Esophagus muscularis mucosa (tissue), 4 donors: ENCODE measurements around the gene OTOP3. TPM values are rescaled to one million over a fixed set of nuclear protein-coding genes. Genes with fewer than 3 reads are reported as not detected.

Source experiments
- DNase-seq: peaks from one replicate; pipeline ENCODE4 v3.0.0-alpha.2; 2017; ENCODE audit errors: extremely low spot score
- H3K27ac ChIP-seq, 4 donors: fragments of 200-600 bp; sonication (generic); replicated peaks in 1 of 4; 1 replicate in 3 of 4; 2 replicates in 1 of 4; pipeline ENCODE4 v1.5.1; 2016 to 2019; ENCODE audit warnings: mild to moderate bottlenecking in 1 of 4
- H3K27me3 ChIP-seq, 4 donors: fragments of 200-600 bp; sonication (generic); one replicate each; pipeline versions ENCODE4 v1.5.1 to v1.6.0; 2016 to 2019
- H3K36me3 ChIP-seq, 4 donors: fragments of 200-600 bp; sonication (generic); one replicate each; pipeline ENCODE4 v1.5.1; 2016 to 2019
- H3K4me1 ChIP-seq, 4 donors: fragments of 200-600 bp; sonication (generic); one replicate each; pipeline ENCODE4 v1.5.1; 2016 to 2019
- H3K4me3 ChIP-seq, 4 donors: fragments of 200-600 bp; sonication (generic); 1 replicate in 2 of 4; 2 replicates in 2 of 4; pipeline ENCODE4 v1.5.1; 2016 to 2019; ENCODE audit warnings: mild to moderate bottlenecking in 4 of 4, moderate library complexity in 1 of 4
- H3K9me3 ChIP-seq, 4 donors: fragments of 200-600 bp; sonication (generic); 1 replicate in 3 of 4; 2 replicates in 1 of 4; pipeline ENCODE4 v1.5.1; 2016 to 2019
- EP300 ChIP-seq: sonication (generic); formaldehyde crosslinking; IDR thresholded peaks from one replicate; pipeline ENCODE4 v1.6.1; 2017; ENCODE audit warnings: antibody characterized with exemption
- POLR2A ChIP-seq: fragments of 450-650 bp; IDR thresholded peaks from one replicate; pipeline ENCODE4 v1.6.1; 2017; ENCODE audit warnings: antibody characterized with exemption, moderate library complexity, mild to moderate bottlenecking, low read depth
- POLR2AphosphoS5 ChIP-seq, 2 donors: sonication (generic); formaldehyde crosslinking; IDR thresholded peaks; one replicate each; pipeline ENCODE4 v1.6.1; 2017; ENCODE audit warnings: antibody characterized with exemption in 2 of 2
- WGBS: methylation state at CpG from one replicate; pipeline ENCODE4 v1.1.5; 2018; 5-methylcytosine and 5-hydroxymethylcytosine counted together
- intact Hi-C: fragments of 100-400 bp; cut with DNase I; formaldehyde crosslinking; loops from one replicate; pipeline ENCODE4 v1.15.1; 2023
- total RNA-seq, 4 donors: library from RNA; depleted of rRNA; stranded (reverse); fragments of >200 nt; gene quantifications; one replicate each; pipeline versions ENCODE4 v1.1.0 to v1.2.1, GENCODE V29; 2016
- TF ChIP-seq, protein P1 (sequence below), 3 experiments: fragments of 200-600 bp in 2 of 3; fragments of 450-650 bp in 1 of 3; sonication (generic) in 2 of 3; IDR thresholded peaks; one replicate each; pipeline ENCODE4 v1.5.1; 2017 to 2019; ENCODE audit warnings: antibody characterized with exemption in 3 of 3, mild to moderate bottlenecking in 2 of 3, moderate library complexity in 1 of 3

The OTOP3 gene
- total RNA-seq, 4 donors from 2014 or later: not detected

- TF ChIP-seq EP300 (no peak), POLR2A (no peak), POLR2AphosphoS5 (IDR thresholded peaks at IDR 0.05) (no peak)
- TF ChIP-seq, protein P1, sequence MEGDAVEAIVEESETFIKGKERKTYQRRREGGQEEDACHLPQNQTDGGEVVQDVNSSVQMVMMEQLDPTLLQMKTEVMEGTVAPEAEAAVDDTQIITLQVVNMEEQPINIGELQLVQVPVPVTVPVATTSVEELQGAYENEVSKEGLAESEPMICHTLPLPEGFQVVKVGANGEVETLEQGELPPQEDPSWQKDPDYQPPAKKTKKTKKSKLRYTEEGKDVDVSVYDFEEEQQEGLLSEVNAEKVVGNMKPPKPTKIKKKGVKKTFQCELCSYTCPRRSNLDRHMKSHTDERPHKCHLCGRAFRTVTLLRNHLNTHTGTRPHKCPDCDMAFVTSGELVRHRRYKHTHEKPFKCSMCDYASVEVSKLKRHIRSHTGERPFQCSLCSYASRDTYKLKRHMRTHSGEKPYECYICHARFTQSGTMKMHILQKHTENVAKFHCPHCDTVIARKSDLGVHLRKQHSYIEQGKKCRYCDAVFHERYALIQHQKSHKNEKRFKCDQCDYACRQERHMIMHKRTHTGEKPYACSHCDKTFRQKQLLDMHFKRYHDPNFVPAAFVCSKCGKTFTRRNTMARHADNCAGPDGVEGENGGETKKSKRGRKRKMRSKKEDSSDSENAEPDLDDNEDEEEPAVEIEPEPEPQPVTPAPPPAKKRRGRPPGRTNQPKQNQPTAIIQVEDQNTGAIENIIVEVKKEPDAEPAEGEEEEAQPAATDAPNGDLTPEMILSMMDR (IDR thresholded peaks at IDR 0.05): no peak
- Histone ChIP-seq H3K27ac (no peak overlapping the region), H3K4me3 (no peak overlapping the region), H3K36me3 (no peaks in the 10 kb centered on the region), H3K9me3 (no peaks in the 10 kb centered on the region), H3K27me3 (peaks cover 6 to 81% (median 34%) of the 10 kb centered on the region in 4 donors), H3K4me1 (peaks cover 0 to 14% (median 12%) of the 10 kb centered on the region in 4 donors)
- intact Hi-C loops: no loop called here
- WGBS: 55% methylated on average over 8 of the region's 8 CpGs
- DNase-seq: no peak
Observed at GRCh38 chr17:74939534-74939933, 3.8 kb downstream of the OTOP3 start.

- Histone ChIP-seq H3K4me1 (peaks cover 0 to 3% (median 3%) of the 10 kb centered on the region in 4 donors), H3K27me3 (peaks cover 0 to 70% (median 20%) of the 10 kb centered on the region in 4 donors), H3K27ac (no peak overlapping the region), H3K9me3 (no peaks in the 10 kb centered on the region), H3K36me3 (no peaks in the 10 kb centered on the region), H3K4me3 (no peak overlapping the region)
- intact Hi-C loops: no loop called here
- DNase-seq: no peak
- 83% methylated on average over 16 of the region's 21 CpGs for WGBS
- TF ChIP-seq POLR2A: no peak
- no peak for TF ChIP-seq EP300
- no peak for TF ChIP-seq POLR2AphosphoS5 (IDR thresholded peaks at IDR 0.05)
- TF ChIP-seq, protein P1 (IDR thresholded peaks at IDR 0.05): no peak
Observed at GRCh38 chr17:74941128-74941725, 5.5 kb downstream of the OTOP3 start.

DNA sequence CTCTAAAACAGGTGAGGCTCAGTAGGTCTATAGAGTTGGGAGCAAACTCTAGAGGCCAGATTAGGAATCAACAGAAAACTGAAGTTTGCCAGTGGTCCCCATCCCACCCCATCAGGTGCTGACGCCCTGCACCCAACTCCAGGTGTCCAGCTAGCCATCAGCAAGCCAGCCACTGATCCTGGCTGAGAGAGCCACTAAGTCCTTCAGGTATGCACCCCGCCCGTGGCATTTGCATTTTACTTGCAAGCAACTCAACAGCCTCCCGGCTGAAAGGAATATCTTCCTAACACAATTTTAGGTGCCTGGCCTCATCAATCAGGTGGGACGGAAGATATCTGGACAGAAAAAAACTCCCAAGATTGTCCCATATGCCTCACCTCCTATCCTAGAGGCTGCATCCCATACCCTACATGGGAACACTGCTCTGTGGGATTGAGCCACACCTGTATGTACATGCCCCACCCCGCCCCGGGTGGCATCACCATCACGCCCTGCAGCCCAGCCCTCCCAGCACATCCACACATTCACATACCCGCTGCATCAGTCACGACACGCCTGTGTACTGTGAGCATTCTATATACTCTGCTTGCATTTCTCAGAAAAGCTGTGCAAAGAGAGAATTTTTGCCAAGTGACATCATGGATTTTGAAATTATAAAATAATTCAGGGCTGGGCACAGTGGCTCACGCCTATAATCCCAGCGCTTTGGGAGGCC is 8.3 kb downstream of the OTOP3 start:
- no peaks in the 10 kb centered on the region for H3K4me1 ChIP-seq
- DNase-seq: no peak
- H3K36me3 ChIP-seq: no peaks in the 10 kb centered on the region
- TF ChIP-seq EP300 (no peak), POLR2AphosphoS5 (IDR thresholded peaks at IDR 0.05) (no peak), POLR2A (no peak)
- WGBS: 75% methylated on average over 11 of the region's 13 CpGs
- H3K9me3 ChIP-seq: no peaks in the 10 kb centered on the region
- no peak overlapping the region for H3K4me3 ChIP-seq
- no peak overlapping the region for H3K27ac ChIP-seq
- intact Hi-C loops: no loop called here
- H3K27me3 ChIP-seq: peaks cover 0 to 68% (median 6%) of the 10 kb centered on the region in 4 donors

DNA sequence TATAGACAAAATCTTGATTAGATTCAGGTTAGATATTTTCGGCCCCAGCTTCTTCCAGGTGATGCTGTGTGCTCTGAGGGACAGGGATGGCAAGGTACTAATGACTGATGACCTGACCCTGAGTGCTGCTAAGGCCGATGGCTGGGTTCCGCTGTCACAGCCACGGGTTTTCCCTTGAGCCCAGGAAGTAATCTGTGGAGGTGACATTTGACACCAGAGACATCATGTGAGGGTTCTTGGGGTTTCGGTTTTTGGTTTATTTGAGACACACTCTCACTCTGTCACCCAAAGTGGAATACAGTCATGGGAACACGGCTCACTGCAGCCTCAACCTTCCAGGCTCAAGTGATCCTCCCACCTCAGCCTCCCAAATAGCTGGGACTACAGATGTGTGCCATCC is 9.8 kb downstream of the OTOP3 start:
- H3K27me3 ChIP-seq: peaks cover 0 to 78% (median 6%) of the 10 kb centered on the region in 4 donors
- DNase-seq: no peak
- TF ChIP-seq POLR2A (no peak), EP300 (no peak), POLR2AphosphoS5 (IDR thresholded peaks at IDR 0.05) (no peak)
- TF ChIP-seq, protein P1 (IDR thresholded peaks at IDR 0.05): no peak
- H3K9me3 ChIP-seq: no peaks in the 10 kb centered on the region
- H3K4me3 ChIP-seq: no peak overlapping the region
- no peaks in the 10 kb centered on the region for H3K4me1 ChIP-seq
- no peaks in the 10 kb centered on the region for H3K36me3 ChIP-seq
- 43% methylated on average over 2 of the region's 6 CpGs for WGBS
- intact Hi-C loops: no loop called here
- H3K27ac ChIP-seq: no peak overlapping the region

GRCh38 chr17:74946641-74947040 is 10.9 kb downstream of the OTOP3 start:
- no peaks in the 10 kb centered on the region for H3K9me3 ChIP-seq
- no peak for TF ChIP-seq POLR2A
- TF ChIP-seq, protein P1 (IDR thresholded peaks at IDR 0.05): no peak
- TF ChIP-seq POLR2AphosphoS5 (IDR thresholded peaks at IDR 0.05): no peak
- TF ChIP-seq EP300: no peak
- H3K4me1 ChIP-seq: no peaks in the 10 kb centered on the region
- no peak for DNase-seq
- peaks cover 0 to 8% (median 3%) of the 10 kb centered on the region in 4 donors for H3K36me3 ChIP-seq
- no peak overlapping the region for H3K4me3 ChIP-seq
- H3K27ac ChIP-seq: no peak overlapping the region
- peaks cover 0 to 78% (median 4%) of the 10 kb centered on the region in 4 donors for H3K27me3 ChIP-seq
- whole genome bisulfite sequencing: 87% methylated on average over 14 of the region's 14 CpGs
- intact Hi-C loops: no loop called here
